ENCODE measurements around the gene SBF1.
A peak's percentile ranks its signal among the peaks of the same experiment; 100 is the strongest.

SBF1 gene

DNA sequence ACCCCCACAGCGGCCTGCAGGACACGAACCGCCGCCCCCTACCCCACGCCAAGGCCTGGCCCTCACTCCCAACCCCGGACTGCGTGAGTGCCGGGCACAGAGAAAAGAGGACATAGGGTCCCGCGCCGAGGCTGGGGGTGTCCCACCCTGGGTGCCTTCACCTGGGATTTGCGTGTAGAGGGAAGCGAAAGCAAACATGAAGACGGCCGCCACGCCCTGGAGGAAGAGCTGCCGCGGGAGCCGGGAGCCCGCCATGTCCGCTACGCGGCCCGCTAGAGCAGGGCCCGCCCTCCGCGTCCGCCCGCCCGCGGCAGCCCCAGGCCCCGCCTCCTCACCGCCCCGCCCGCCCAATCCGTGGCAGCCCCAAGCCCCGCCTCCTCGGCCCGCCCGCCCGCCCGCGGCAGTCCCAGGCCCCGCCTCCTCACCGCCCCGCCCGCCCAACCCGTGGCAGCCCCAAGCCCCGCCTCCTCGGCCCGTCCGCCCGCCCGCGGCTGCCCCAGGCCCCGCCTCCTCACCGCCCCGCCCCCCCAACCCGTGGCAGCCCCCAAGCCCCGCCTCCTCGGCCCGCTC lies 32.7 kb upstream of the SBF1 start, which contains the start of gene LMF2:
Gene LMF2, minus strand, starts transcription at position 282 of the 570 bp plus-strand sequence. Its CDS starts 27 bp downstream, at position 255.
- DNase-seq (ENCODE audit: low read depth in 2 of 2): peak; percentile 95 to 96

DNA sequence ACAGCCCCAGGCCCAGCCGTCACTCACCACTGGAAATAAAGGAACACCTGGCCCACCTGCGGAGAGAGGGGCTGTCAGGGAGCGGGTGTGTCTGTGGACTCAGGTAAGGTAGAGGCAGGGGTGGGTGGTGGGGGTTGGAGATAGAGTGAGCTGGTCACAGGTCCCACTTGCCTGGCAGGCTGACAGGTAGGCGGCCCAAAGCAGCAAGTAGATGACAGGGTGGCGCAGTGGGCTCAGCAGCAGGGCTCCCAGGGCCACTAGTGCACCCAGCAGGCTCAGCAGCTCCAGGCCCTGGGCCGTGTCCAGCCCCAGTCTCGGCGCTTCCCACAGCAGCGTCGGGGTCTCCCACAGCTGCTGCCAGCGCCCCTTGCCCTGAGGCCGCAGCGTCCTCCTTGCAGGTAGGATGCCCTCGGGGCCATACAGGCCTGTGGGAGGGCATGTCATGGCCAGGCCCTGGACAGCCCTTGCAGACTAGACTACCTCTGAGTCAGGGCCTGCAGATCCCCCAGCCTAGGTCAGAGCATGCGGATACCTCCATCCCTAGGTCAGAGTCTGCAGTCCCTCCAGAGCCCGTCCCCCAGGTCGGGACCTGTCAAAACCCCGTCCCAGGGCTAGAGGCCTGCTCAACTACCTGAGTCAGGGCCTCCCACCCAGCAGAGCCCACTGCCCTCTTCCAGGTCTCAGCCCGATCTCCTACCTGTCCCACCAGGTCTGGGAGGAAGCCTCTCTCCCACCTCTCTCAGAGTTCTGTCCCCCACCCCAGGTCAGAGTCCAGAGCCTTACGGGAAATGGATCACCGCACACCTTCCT lies 32.0 kb upstream of the SBF1 start:
- DNase-seq (ENCODE audit: low read depth in 2 of 2): no peak

DNA sequence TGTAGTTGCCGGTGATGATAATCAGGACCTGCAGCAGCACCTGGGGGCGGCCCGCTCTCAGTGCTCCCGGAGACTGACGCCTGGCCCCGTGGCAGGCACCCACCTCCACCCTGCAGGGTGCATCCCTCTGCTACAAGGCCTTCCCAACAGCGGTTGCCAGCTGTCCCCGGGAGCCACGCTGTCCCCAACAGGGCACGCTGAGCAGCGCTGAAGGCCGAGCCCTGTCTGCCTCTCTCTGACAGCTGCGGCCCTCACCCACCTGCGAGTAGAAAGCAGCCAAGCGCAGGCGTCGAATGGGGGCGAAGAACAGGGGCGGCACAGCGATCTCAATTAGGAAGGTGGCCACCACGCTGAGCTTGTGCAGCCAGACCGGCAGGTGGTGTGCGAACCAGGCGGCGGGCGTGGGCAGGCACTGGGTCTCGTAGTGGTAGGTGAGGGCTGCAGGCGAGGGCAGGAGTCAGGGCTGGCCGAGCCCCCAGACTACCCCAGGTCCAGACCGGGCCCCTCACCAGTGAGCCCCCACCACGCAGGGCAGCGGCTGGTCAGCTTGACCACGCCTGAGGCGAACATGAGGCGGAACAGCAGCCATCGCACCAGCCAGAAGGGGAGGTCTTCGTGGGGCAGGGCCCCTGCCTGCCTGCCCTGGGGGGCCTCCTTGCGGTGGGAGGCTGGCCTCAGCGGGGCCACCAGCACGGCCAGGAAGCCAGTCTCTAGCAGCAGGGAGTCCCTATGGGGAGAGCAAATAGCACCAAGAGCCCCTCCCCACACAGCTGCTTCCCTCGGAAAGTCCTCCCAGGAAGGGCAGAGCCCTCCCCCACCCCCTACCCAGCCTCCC lies 31.2 kb upstream of the SBF1 start:
- no peak for DNase-seq (ENCODE audit: low read depth in 2 of 2)

GRCh38 chr22:50505276-50505775 lies 30.5 kb upstream of the SBF1 start:
- DNase-seq (ENCODE audit: low read depth in 2 of 2): no peak

GRCh38 chr22:50504369-50505211 lies 29.8 kb upstream of the SBF1 start:
- no peak for DNase-seq (ENCODE audit: low read depth in 2 of 2)

DNA sequence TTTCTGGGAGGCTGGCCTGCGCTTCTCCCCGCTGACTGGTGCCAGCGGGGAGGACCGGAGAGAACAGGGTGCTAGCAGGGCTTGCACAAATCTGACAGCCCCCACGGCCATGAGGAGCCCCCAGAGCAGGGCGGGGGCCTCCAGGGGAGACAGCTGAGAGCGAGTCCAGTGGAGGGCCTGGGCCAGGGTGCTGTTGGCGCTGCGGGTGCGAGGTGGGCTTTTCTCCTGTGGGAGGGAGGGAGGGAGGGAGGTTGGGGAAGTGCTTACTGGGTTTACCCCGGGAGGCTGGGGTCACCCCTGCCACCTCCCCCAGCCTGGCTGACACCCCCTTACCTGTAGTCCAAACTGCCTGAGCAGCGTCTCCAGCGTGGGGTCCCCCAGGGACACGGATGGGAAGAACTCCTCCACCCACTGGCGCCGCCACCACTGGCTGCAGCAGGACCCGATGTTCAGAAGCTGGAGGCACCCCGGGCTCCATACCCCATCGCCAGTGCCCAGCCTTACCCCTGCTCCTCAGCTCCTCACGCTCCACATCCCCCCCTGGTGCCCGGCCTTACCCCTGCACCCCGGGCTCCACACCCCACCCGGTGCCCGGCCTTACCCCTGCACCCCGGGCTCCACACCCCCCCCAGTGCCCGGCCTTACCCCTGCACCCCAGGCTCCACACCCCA lies 28.8 kb upstream of the SBF1 start:
- DNase-seq (ENCODE audit: low read depth in 2 of 2): no peak

DNA sequence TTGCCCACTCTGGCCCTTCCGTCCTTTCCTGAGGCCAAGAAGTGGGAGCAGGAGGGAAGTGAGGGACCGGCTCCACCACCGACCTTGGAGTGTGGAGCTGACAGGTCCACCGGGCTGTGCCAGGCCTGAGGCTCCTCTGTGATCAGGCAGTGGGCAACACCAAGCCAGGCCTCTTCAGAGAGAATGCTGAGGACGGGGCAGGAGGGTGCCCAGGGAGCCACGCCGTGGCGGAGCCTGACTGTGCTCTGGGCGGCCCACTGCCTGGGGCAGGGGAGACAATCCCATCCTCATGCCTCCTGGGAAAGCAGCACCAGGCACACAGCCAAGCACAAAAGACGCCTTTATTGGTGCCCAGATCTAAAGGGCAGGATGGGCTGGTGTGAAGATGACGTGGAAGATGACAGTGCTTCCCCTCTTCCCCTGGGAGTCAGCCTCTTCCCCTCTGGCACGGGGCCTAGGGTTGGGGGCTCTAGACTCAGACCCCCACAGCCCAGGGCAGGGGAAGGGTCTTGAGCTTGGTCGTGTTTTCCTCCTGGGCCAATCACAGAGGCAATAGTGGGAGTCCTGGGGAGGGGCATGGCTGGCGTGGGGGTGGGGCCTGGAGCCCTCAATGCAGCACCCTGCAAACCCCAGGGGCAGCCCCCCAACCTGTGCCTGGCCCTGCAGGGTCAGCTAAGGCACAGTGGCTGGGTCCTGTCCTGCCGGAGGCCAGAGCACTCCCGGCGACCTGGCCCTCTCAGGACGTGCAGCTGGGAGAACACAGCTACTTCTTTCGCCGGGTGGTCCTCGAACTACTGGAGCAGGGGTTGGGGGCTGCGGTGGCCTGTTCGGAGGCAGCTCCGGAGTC lies 28.0 kb upstream of the SBF1 start:
- no peak for DNase-seq (ENCODE audit: low read depth in 2 of 2)

- DNase-seq (ENCODE audit: low read depth in 2 of 2): no peak
Observed at GRCh38 chr22:50502096-50502495, 27.3 kb upstream of the SBF1 start.

DNA sequence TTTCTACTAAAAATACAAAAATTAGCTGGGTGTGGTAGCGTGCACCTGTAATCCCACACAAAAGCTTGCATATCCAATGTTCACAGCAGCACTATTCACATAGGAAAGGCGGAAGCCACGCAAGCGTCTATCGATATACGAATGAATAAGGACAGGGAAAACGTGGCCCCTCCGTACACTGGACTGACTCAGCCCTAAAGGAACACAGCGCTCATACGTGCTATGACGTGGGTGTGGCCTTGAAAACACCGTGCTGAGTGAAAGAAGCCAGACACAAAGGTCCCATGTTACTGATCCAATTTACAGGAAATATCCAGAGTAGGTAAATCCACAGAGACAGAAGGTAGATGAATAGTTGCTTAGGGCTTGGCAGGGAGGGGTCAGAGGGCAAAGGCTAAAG lies 25.6 kb upstream of the SBF1 start:
- no peak for DNase-seq (ENCODE audit: low read depth in 2 of 2)

DNA sequence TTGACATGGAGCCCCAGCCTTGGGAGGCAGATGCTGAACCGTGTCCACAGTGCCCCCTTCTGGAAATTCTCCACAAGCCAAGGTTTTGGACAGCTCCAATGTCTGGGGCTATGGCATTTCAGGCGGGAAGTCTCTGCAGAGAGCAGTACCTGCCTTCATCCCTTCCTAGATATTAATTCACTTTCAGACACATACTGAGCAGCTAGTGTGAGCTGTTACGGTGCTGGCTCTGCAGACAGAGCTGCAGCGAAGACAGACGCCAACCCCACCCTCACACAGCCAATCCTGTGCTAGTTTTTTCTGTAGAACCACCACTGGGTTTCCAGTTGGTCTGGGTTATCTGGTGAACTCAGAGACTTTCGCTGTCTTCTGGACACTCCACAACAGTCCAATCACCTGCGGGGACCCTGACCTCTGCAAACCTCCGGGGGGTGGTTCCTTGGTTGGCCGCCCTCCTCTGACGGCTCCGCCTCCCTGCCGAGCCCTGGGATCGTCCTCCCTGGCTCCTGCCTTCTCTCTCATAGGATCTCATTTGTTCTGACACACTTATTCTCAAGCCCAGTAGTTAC lies 23.6 kb upstream of the SBF1 start:
- peak; percentile 39 to 62 for DNase-seq (ENCODE audit: low read depth in 2 of 2)

GRCh38 chr22:50497093-50497492 lies 22.3 kb upstream of the SBF1 start:
- DNase-seq (ENCODE audit: low read depth in 2 of 2): no peak

- DNase-seq (ENCODE audit: low read depth in 2 of 2): no peak
Observed at GRCh38 chr22:50490531-50491308, 15.9 kb upstream of the SBF1 start.

- no peak for DNase-seq (ENCODE audit: low read depth in 2 of 2)
Observed at GRCh38 chr22:50489363-50490243, 14.8 kb upstream of the SBF1 start.

- no peak for DNase-seq (ENCODE audit: low read depth in 2 of 2)
Observed at GRCh38 chr22:50488886-50489285, 14.1 kb upstream of the SBF1 start.

DNA sequence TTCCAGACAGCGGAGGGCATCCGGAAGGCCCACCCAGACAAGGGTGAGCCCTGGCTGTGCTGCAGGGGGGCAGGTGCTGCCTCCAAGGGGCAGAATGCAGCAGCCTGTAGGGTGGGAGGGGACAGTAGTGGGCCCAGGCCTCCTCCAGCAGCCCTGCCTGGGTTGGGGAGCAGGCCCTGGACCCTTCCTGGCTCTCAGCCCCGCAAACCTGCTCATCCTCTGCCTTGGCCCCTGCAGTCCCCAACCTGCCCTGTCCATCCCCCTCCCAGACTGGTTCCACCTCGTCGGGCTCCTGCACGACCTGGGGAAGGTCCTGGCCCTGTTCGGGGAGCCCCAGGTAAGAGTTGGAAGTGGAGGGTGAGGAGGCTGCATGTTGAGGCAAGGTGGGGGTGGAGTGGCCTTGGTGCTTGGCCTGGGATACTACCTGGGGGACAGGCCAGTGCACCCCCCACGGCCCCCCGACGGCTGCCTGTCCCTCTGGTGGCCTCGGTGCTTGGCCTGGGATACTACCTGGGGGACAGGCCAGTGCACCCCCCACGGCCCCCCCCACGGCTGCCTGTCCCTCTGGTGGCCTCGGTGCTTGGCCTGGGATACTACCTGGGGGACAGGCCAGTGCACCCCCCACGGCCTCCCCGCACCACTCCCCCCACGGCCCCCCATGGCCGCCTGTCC lies 13.3 kb upstream of the SBF1 start:
- DNase-seq (ENCODE audit: low read depth in 2 of 2): no peak

DNA sequence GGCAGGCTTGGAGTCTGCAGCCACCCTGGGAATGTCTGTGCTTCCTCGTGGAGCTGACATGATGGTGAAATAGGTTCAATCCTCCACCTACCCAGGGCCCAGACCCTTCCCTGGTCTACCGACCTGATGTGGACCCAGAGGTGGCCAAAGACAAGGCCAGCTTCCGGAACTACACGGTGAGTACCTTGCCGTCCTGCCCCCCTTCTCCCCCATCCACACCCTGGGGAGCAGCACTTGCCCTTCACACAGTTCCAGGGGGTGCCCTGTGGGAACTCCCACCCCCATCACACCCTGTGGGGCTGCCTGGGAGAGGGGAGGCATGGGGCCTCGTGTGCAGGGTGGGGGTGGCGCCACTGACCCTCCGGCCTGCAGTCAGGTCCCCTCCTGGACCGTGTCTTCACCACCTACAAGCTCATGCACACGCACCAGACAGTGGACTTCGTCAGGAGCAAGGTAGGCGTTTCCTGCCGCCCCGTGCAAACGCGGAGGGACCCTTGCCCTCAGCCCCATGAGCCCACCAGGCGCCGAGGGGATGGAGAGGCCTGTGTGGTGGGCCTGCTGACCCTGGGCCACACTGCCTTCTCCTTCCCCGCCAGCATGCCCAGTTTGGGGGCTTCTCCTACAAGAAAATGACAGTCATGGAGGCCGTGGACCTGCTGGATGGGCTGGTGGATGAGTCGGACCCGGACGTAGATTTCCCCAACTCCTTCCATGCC lies 12.6 kb upstream of the SBF1 start:
- no peak for DNase-seq (ENCODE audit: low read depth in 2 of 2)
